Breast epithelium (tissue), 3 donors: ENCODE results near the gene PDCL3.

Source experiments
- POLR2A ChIP-seq: fragments of 450-650 bp; IDR thresholded peaks from one replicate; pipeline ENCODE4 v1.6.1; 2016; ENCODE audit warnings: antibody characterized with exemption, mild to moderate bottlenecking, moderate library complexity
- TF ChIP-seq, protein P1 (sequence below), 3 donors: fragments of 450-650 bp; IDR thresholded peaks; one replicate each; pipeline ENCODE4 v1.5.1; 2016 to 2017; ENCODE audit warnings: antibody characterized with exemption in 3 of 3, mild to moderate bottlenecking in 3 of 3, moderate library complexity in 3 of 3

DNA sequence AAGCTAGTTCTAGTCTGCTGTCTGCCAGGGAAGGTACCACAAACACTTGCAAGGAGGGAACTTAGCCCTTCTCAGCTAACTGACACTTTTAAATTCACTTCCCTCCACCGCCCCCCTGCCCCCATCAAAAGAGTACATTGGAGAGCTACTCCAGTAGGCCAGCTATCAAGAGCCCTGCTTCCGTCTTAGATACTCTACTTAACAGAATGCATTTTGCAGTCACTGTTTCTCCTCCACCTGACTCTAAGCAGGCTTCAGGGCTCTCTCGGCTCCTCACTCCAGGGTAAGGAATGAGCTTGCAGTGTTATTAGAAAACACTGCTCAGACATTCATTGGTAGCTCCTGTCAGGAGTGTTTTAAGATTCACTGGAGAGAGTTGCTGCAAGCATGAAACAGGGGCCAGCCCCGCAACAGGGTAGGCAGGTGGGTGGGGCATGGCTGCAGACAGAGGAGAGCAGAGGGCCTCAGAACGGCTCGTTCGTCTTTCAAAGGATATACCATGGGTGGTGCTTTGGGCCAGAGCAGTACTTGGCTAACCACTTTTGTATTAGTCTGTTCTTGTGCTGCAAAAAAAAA, 35.3 kb upstream of the PDCL3 start:
- TF ChIP-seq, protein P1, sequence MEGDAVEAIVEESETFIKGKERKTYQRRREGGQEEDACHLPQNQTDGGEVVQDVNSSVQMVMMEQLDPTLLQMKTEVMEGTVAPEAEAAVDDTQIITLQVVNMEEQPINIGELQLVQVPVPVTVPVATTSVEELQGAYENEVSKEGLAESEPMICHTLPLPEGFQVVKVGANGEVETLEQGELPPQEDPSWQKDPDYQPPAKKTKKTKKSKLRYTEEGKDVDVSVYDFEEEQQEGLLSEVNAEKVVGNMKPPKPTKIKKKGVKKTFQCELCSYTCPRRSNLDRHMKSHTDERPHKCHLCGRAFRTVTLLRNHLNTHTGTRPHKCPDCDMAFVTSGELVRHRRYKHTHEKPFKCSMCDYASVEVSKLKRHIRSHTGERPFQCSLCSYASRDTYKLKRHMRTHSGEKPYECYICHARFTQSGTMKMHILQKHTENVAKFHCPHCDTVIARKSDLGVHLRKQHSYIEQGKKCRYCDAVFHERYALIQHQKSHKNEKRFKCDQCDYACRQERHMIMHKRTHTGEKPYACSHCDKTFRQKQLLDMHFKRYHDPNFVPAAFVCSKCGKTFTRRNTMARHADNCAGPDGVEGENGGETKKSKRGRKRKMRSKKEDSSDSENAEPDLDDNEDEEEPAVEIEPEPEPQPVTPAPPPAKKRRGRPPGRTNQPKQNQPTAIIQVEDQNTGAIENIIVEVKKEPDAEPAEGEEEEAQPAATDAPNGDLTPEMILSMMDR (IDR thresholded peaks at IDR 0.05): no peak
- no peak for TF ChIP-seq POLR2A
